GM18517 (cell line): ENCODE results near the gene ANKRD45.
"Not testable (repeated sequence)": the region's sequence is repeated elsewhere in the genome, so short reads cannot be mapped to it uniquely, and the experiment has no call there.

ENCODE experiments used
- ATAC-seq: cut with Tn5 transposase; IDR thresholded peaks from one replicate; pipeline ENCODE4 v1.9.1; 2021; ENCODE audit warnings: mild to moderate bottlenecking, moderate library complexity; ENCODE audit not compliant: unreplicated experiment

The ANKRD45 gene

DNA sequence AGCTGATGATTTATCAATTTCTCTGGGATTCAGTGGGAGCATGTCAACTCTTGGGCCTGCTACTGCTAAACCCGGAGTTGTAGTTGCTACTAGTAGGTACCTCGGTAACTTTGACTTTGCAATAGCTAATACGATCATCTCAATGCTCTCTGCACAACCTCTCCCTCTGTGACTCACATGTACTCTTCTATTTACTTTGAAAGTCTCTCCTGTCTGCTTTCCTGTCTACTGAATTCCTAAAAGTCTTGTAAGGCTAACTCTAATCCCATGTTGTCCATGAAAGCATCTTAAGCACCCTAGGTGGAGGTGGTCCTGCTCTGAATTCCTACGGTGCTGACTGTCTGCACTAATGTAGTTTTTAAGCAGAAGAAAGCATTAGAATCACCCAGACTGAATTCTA is 96.1 kb downstream of the ANKRD45 start:
- no peak for ATAC-seq

DNA sequence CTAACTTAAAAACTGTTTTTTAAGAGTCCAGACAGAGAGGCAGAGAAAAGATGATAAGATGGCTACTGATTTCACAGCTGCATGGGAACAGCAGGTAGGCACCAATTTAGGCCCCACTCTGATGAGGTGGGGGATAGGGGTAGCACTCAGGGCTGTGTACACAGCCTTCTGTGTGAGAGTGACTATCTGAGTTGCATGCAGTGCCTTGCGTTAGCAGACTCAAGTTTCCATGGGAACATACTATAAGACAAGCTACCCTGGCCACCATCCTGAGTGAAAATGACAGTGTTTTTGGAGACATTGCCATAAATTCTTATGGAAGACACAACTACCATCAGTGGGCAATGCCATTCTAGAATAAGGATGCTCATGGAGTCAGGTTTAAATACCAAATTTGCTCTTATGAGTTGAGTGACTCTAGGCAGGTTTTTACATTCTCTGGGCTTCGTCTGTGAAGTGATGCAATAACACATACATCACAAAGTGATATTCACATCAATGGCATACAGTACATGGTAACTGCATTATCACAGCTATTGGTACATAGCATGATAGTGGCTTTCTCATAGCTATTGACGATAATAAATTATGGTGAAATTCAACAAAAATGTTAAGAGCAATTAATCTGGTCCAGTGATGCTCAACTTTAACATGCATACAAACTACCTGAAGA is 97.3 kb downstream of the ANKRD45 start:
- no peak for ATAC-seq

DNA sequence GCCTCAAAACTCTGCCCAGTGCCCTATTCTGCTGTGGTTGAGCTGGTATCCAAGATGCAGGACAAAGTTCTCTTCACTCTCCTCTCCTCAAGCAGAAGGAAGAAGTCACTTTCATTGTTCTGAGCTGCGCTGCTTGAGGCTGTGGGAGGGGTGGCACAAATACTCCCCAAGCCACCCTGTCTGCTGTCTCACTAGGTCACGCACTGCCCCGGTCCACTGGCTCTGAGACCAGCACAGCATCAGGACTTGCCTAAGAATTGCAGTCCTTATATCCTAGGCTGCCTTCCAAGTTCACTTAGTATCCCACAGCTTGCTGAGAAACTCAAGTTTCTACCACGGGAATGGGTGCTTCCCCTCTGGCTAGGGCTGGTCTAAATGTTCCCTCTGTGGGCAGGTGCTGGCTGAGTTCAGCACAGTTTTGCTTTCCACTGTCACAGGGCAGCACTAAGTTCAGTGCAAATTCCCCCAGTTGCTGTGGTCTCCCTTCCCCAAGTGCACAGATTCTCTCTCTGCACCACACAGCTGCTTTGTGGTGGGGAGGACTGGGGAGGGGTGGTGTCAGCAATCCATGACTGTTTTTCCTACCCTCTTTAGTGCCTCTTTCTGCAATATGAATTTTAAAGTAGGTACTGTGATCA is 99.2 kb downstream of the ANKRD45 start:
- ATAC-seq, result no peak

- no peak for ATAC-seq
Measured at GRCh38 chr1:173568483-173568882, 101.2 kb downstream of the ANKRD45 start.

- not testable (repeated sequence) for ATAC-seq
Measured at GRCh38 chr1:173563846-173564245, 105.8 kb downstream of the ANKRD45 start.

GRCh38 chr1:173562813-173563212 is 106.8 kb downstream of the ANKRD45 start:
- no peak for ATAC-seq

- ATAC-seq, result no peak
Measured at GRCh38 chr1:173561263-173561662, 108.4 kb downstream of the ANKRD45 start.

DNA sequence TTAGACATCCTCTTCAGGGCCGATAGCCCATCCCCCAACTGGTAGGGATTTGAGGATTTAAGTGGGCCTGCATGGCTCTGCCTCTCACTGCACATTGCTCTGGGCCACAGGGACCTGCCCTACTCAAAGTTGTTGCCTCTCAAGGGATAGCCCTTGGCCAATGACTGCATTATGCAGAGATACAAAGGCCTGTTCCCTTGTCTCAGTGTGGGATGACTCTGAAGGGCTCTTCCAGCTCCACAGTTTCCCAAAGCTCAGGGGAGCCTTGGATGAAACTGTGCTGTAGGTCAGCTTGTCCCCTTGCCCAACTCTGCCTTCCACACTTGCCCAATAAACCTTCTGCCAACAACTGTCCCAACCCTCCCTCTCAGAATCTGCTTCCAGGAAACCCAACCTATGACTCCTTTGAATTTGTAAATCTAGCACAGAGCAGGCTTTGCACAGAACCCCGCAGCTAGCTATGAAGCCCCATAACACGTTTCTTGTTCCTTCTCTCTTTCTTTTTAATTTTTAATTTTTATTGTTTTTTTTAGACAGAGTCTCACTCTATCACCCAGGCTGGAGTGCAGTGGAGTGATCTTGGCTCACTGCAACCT is 109.3 kb downstream of the ANKRD45 start:
- no peak for ATAC-seq
